PC-9 (cell line): ENCODE results near the gene PRSS48. TPM values are rescaled to one million over a fixed set of nuclear protein-coding genes. Genes with fewer than 3 reads are reported as not detected.

Source experiments
- BruUV-seq: library from RNA; stranded (reverse); fragments of 400-500 nt; replicated peaks from 2 replicates; lab custom pipeline; 2021; lab: Mats Ljungman, UMichigan
- CTCF ChIA-PET: fragments of 300-600 bp; sonication (Branson Sonifier 250); formaldehyde crosslinking; loops from one replicate; lab custom pipeline; 2022; ENCODE audit warnings: antibody characterized with exemption; lab: Charles Lee
- POLR2A ChIA-PET: fragments of 300-600 bp; sonication (Branson Sonifier 250); formaldehyde crosslinking; loops from one replicate; lab custom pipeline; 2022; ENCODE audit warnings: antibody characterized with exemption; ENCODE audit not compliant: unreplicated experiment; lab: Charles Lee
- DNase-seq, 2 experiments: peaks; one replicate each; pipeline versions ENCODE4 v3.0.0 to v3.0.0-alpha.2; 2015 to 2022; ENCODE audit warnings: mixed read lengths in 1 of 2
- H2AFZ ChIP-seq: fragments of 200-600 bp; sonication (generic); 2 replicates; pipeline ENCODE4 v1.8.1; 2017; ENCODE audit warnings: antibody characterized with exemption
- H3F3A ChIP-seq: fragments of 200-600 bp; sonication (generic); 2 replicates; pipeline ENCODE4 v1.8.1; 2017; ENCODE audit warnings: antibody characterized with exemption, mild to moderate bottlenecking, low read depth; ENCODE audit not compliant: insufficient read depth
- H3K27ac ChIP-seq: fragments of 200-600 bp; sonication (generic); 2 replicates; pipeline ENCODE4 v1.6.1; 2016; ENCODE audit warnings: mixed run types
- H3K27me3 ChIP-seq: fragments of 200-600 bp; sonication (generic); 2 replicates; pipeline ENCODE4 v1.6.1; 2016; ENCODE audit warnings: low read depth, mixed run types; ENCODE audit not compliant: insufficient read depth
- H3K36me3 ChIP-seq: fragments of 200-600 bp; sonication (generic); 2 replicates; pipeline ENCODE4 v1.6.1; 2016; ENCODE audit warnings: low read depth, mixed run types
- H3K4me1 ChIP-seq: fragments of 200-600 bp; sonication (generic); replicated peaks from 2 replicates; pipeline ENCODE4 v1.6.1; 2016; ENCODE audit warnings: mixed run types; ENCODE audit not compliant: insufficient read depth
- H3K4me2 ChIP-seq: fragments of 200-600 bp; sonication (generic); 2 replicates; pipeline ENCODE4 v1.6.1; 2017; ENCODE audit warnings: mixed run types
- H3K4me3 ChIP-seq: fragments of 200-600 bp; sonication (generic); 2 replicates; pipeline ENCODE4 v1.6.1; 2016; ENCODE audit warnings: mixed run types
- H3K79me2 ChIP-seq: fragments of 200-600 bp; sonication (generic); 2 replicates; pipeline ENCODE4 v1.6.1; 2017; ENCODE audit warnings: low read depth, mixed run types
- H3K9me2 ChIP-seq: fragments of 200-600 bp; sonication (generic); 2 replicates; pipeline ENCODE4 v1.8.1; 2017; ENCODE audit warnings: mild to moderate bottlenecking; ENCODE audit not compliant: insufficient read depth
- H3K9me3 ChIP-seq: fragments of 200-600 bp; sonication (generic); 2 replicates; pipeline ENCODE4 v1.8.1; 2016; ENCODE audit warnings: low read depth; ENCODE audit not compliant: insufficient read depth
- H4K20me1 ChIP-seq: fragments of 200-600 bp; sonication (generic); 2 replicates; pipeline ENCODE4 v1.8.1; 2017; ENCODE audit not compliant: insufficient read depth
- CTCF ChIP-seq: fragments of 200-600 bp; sonication (generic); conservative IDR thresholded peaks from 2 replicates; pipeline ENCODE4 v1.6.1; 2017; ENCODE audit warnings: mixed run types, antibody characterized with exemption, mild to moderate bottlenecking, moderate library complexity
- EZH2 ChIP-seq: fragments of 200-600 bp; sonication (generic); IDR thresholded peaks from 2 replicates; pipeline ENCODE4 v1.8.0; 2017; ENCODE audit warnings: antibody characterized with exemption, low read depth
- intact Hi-C: fragments of 100-400 bp; cut with micrococcal nuclease; formaldehyde crosslinking; loops from one replicate; pipeline ENCODE4 v1.10.0; 2022; ENCODE audit not compliant: unreplicated experiment
- total RNA-seq: library from RNA; stranded (reverse); gene quantifications from 2 replicates; pipeline ENCODE4 v1.2.3, GENCODE V29; 2021

The PRSS48 gene
- total RNA-seq, 1 experiment from 2014 or later: not detected

DNA sequence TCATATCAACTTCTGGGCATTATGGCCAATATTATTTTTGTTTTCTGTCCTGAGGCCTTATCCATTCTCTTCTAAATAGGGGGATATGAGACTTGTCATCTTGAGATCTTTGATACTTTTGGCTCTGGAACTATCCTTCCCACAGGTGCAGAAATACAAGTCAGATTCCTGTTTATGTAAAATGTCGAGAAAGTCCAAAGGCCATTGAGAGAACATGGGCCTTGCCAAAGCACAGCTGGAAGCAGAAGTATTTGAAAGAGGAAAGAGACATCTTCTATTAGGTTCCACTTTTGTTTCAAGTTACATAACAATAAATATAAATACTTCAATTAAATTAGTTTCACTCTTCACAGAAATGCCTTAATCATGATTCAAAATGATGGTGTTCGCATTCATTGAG lies 20.8 kb upstream of the PRSS48 start:
- no peak overlapping the region for H3K4me2 ChIP-seq
- BruUV-seq: no TSS peak
- no peak overlapping the region for H3K4me3 ChIP-seq
- no peak overlapping the region for H3K27ac ChIP-seq
- TF ChIP-seq CTCF: no peak
- no peak for TF ChIP-seq EZH2
- no peaks in the 10 kb centered on the region for H3K36me3 ChIP-seq
- ChIA-PET CTCF (no interaction called here), POLR2A (no interaction called here)
- DNase-seq: no peak
- no peaks in the 10 kb centered on the region for H3F3A ChIP-seq
- no peaks in the 10 kb centered on the region for H3K27me3 ChIP-seq
- no peaks in the 10 kb centered on the region for H3K4me1 ChIP-seq
- H2AFZ ChIP-seq: no peak overlapping the region
- H3K79me2 ChIP-seq: no peaks in the 10 kb centered on the region
- no peaks in the 10 kb centered on the region for H4K20me1 ChIP-seq
- H3K9me3 ChIP-seq: no peaks in the 10 kb centered on the region
- H3K9me2 ChIP-seq: no peaks in the 10 kb centered on the region
- intact Hi-C loops: no loop called here

DNA sequence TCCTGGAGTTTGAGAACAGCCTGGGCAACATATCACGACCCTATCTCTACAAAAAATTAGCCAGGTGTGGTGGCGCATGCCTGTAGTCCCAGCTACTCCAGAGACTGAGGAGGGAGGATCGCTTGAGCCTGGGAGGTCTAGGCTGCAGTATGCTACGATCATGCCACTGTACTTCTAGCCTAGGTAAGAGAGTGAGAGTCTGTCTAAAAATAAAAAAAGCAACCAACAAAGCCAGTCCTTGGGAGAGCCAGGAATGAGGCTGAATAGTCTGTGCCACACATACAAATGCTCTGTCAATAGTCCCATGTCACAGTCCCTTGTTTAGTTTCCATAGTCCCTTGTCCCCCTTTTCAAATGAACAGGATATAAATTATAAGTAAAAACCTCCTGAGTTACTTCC lies 19.3 kb upstream of the PRSS48 start:
- H3K4me1 ChIP-seq: no peaks in the 10 kb centered on the region
- TF ChIP-seq EZH2: no peak
- TF ChIP-seq CTCF: no peak
- no peaks in the 10 kb centered on the region for H3F3A ChIP-seq
- H3K36me3 ChIP-seq: no peaks in the 10 kb centered on the region
- BruUV-seq: no TSS peak
- H3K9me2 ChIP-seq: no peaks in the 10 kb centered on the region
- ChIA-PET POLR2A (no interaction called here), CTCF (no interaction called here)
- no peak overlapping the region for H2AFZ ChIP-seq
- no peaks in the 10 kb centered on the region for H3K9me3 ChIP-seq
- H3K27me3 ChIP-seq: no peaks in the 10 kb centered on the region
- DNase-seq: no peak
- no peaks in the 10 kb centered on the region for H4K20me1 ChIP-seq
- intact Hi-C loops: no loop called here
- H3K27ac ChIP-seq: no peak overlapping the region
- H3K4me3 ChIP-seq: no peak overlapping the region
- no peaks in the 10 kb centered on the region for H3K79me2 ChIP-seq
- H3K4me2 ChIP-seq: no peak overlapping the region

DNA sequence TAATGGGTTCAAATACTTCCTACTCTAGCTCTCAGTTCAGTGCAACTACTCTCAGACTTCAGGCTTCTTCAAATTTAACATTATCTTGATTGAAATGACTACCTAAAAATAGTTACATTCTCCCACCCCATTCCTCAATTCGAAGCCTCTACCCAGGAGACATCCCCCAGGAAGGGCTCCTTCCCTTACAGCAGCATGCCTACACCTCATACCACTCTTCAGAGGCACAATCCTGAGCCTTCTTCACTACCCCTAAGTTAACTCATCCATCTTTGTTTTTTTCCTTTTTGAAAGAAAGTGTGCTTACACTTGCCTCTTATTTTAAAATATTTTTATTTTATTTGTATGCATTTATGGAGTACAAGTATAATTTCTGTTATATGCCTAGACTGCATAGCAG lies 17.2 kb upstream of the PRSS48 start:
- no peaks in the 10 kb centered on the region for H3F3A ChIP-seq
- BruUV-seq: no TSS peak
- H3K27ac ChIP-seq: no peak overlapping the region
- no peak overlapping the region for H3K4me2 ChIP-seq
- H3K36me3 ChIP-seq: no peaks in the 10 kb centered on the region
- no peak for DNase-seq
- H2AFZ ChIP-seq: no peak overlapping the region
- intact Hi-C loops: no loop called here
- no peaks in the 10 kb centered on the region for H3K9me2 ChIP-seq
- H3K27me3 ChIP-seq: no peaks in the 10 kb centered on the region
- no peak for TF ChIP-seq CTCF
- TF ChIP-seq EZH2: no peak
- no peak overlapping the region for H3K4me3 ChIP-seq
- no peaks in the 10 kb centered on the region for H4K20me1 ChIP-seq
- POLR2A ChIA-PET: no interaction called here
- H3K4me1 ChIP-seq: no peaks in the 10 kb centered on the region
- H3K9me3 ChIP-seq: no peaks in the 10 kb centered on the region
- no peaks in the 10 kb centered on the region for H3K79me2 ChIP-seq
- CTCF ChIA-PET: no interaction called here
